GM19397 (cell line): ENCODE measurements around the gene DLL1.

Experiments
- ATAC-seq: cut with Tn5 transposase; IDR thresholded peaks from one replicate; pipeline ENCODE4 v1.9.1; 2021; ENCODE audit warnings: mild to moderate bottlenecking, moderate library complexity; ENCODE audit not compliant: unreplicated experiment

Gene DLL1

DNA sequence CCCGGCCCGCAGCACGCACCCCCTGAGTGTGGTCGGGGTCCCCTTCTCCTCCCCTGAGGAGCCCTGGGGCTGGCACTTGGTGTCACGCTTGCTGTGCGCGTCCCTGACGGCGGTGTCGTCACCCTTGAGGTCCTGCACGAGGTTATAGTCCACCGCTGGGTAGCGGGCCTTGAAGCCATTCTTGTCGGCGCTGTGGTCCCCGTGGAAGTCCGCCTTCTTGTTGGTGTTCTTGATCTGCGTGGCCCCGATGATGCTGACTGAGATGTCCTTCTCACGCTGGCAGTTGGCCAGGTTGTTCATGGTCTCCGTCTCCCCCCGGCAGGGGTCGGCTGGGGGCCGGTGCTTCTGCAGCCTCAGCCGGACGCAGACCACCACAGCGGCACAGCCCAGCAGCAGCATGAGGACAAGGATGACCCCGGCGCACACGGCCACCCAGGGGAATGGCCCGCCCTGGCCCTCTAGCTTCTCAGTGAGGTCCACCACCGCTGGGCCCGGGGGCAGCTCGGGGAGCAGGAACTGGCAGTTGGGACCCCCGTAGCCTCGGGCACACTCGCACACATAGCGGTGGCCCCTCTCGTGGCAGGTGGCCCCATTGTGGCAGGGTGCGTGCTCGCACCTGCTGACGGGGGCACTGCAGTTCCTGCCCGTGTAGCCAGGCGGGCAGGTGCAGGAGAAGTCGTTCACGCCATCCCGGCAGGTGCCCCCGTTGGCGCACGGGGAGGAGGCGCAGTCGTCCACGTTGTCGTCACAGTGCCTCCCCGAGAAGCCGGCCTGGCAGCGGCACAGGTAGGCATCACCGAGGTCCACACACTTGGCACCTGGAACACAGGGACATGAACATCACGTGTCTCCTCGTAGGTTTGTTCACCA, 7.4 kb downstream of the DLL1 start:
- no peak for ATAC-seq

DNA sequence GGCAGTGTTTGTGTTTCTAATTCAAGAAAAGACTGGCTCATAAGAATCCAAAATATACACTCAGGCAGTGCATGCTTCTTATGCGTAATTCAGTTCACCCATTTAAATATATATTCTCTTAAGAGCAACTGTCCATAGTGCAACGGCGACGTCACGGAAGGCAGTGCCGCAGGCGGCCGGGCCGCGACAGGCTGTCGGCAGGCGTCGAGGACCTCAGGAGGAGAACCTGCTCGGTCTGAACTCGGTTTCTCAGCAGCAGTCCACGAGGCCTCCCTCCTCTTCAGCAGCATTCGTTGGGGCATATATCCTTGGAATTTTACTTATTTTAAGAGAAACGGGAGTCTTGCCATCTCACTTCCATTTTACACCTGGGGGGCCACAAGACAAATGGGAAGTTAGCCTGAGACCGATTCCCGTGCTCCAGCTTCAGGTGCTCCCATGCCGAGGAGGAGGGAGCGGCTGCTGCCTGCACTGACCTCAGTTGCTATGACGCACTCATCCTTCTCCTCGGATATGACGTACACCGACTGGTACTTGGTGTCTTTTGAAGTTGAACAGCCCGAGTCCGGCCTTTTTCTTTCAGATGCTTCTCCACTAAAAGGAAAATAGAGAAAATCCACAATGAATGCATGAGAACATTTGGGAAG, 8.2 kb downstream of the DLL1 start:
- ATAC-seq: no peak

DNA sequence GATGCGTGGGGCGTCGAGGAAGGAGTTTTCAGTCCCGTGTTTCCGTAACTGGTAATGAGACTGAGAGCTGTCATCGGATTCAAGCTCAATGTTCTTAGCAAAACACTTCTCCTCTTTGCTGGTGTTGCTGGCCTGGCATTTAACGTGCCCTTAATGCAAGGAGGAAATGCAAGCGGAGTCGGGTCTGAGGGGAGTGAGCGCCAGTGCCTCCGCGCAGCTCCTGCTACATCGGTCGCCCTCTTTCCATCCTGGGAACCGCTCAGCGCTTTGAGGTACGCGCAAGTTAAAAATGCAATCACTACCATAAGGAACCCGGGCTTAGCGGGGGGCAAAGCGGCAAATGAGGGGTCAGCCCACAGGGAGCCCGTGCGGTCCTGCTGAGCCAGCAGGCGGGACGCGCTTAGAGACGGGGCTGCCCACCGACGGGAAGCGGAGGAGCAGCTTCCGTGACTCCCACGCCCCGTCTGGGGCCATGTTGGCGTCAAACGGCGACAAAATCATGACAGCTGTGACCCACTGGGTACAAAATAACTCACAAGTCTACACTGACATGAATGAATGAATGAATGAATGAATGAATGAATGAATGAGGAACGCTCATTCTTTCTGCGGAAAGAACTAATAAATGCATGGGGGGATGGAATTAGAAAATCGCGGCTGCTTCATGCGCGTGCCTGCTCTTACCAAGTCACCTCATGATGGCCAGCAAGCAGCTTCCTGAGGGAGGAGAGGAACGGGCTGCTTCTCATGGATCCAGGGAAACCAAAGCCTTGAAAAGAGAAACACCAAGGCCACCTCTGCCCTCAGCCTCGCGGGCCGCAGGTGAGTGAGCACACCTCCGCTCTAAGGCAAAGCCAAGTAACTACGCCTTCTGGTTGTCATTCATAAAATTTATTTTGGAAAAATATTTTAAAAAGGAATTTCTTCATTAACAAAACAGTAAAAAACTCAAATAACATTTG, 9.3 kb downstream of the DLL1 start:
- no peak for ATAC-seq

DNA sequence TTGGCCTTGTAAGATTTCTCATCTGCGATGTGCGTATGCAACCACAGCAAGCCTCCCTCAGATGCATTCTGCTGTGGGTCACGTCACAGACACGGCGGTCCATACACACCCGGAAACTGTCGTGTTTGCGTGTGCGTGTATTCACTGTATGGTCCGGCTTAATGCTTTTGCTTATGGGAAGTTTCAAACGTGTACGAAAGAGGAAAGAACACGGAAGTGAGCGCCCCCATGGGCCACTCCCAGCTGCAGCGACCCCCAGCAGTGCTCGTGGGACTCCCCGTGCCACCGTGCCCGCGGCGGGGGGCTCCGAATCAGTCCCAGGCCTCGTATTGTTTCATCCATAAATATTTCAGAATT, 10.2 kb downstream of the DLL1 start:
- no peak for ATAC-seq

DNA sequence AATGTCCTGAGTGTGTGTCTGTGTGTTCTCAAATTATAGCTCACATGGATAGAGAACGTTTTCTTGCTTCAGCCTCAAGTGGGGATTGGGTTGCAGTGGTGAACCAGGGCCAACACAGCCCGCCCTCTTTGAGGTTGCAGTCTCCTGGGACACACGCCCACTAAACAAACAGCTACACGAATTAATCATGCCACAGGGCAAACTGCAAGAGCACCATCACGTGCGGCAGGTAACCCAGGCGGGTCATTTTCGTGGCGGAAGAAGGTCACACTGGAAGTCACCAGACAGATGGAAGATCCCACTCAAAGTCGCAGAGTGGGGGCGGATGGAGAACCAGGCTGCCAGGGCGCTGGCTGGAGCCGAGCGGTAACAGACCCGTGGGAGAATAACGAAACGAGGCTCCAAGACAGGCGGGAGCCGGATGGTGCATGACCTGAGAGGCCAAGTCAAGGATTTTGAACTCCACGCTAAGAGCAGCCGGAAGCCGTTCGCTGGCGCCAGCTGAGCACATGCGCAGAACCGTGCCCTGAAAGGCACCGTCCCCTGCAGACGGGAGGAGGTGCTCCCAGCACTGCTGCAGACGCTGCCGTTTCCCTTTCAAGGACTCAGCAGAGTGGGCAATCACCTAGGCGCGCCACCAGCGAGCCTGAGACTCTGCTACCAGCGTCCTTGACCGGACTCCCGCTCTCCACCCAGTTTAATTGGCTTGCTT, 10.7 kb downstream of the DLL1 start:
- ATAC-seq: no peak

DNA sequence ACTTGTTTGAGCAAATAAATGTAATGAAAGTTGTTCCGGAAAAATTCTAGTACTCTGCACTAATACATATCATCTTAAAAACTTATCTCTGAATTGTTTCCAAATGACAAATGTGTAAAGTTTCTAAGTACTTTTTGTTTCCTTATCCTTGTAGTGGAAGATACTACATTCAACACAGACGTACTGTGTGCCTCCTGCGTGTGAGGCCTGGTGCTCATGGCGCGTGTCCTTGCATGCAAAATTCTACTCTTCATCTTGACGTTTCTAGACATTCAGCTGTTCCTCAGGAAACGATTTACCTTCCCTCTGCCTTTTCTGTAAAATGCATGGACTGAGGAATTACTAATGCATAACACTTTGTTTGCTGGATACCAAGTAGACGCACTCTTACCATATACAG, 11.5 kb downstream of the DLL1 start:
- no peak for ATAC-seq

DNA sequence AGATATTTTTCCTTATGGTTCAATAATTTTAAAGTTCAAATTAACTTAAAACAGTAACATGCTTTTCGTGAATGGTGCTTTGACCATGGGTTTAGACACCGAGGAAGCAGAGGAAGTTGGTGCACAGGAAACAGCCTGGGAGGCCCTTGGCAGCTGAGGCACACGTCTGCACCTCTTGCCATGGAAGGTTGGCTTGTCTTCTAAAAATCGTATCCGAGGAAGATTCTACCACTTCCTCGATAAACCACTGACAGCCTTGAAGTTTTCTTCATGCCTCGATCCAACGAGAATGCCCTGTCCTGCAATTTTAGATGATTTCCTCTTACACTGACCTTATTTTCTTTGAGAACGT, 12.2 kb downstream of the DLL1 start:
- ATAC-seq: no peak

DNA sequence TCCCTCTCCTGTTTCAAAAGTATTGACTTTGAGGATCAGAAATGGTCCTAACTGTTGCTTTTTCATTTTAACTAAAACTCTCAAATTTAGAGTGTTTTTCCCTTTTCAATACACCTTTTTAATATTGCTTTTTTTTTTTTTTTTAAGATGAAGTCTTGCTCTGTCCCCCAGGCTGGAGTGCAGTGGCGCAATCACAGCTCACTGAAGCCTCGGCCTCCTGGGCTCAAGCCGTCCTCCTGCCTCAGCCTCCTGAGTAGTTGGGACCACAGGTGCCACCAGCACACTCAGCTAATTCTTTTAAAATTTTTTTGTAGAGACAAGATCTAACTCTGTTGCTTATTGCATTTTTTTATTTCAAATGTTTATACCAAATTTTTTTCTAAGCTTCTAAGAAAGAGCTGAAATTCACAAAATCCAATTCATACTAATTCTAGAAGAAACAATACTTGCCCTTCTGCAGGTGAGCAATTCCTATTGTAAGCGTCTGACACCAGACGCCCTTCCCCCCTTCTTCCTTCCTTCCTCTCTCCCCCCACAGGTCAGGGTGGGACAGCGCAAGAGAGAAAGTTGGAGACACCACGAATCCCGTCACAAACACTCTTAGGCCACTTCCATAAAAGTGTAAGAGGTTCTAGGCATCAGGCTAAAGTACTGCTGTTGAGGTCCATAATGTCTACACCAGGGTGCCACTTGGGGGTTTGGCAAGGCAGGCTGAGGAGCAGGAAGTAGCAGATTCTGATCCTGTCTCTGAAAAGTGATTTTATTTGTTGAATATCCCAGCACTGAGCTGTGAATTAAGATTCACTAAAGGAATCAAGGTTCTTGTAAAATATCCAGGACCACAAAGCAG, 12.8 kb downstream of the DLL1 start:
- no peak for ATAC-seq

DNA sequence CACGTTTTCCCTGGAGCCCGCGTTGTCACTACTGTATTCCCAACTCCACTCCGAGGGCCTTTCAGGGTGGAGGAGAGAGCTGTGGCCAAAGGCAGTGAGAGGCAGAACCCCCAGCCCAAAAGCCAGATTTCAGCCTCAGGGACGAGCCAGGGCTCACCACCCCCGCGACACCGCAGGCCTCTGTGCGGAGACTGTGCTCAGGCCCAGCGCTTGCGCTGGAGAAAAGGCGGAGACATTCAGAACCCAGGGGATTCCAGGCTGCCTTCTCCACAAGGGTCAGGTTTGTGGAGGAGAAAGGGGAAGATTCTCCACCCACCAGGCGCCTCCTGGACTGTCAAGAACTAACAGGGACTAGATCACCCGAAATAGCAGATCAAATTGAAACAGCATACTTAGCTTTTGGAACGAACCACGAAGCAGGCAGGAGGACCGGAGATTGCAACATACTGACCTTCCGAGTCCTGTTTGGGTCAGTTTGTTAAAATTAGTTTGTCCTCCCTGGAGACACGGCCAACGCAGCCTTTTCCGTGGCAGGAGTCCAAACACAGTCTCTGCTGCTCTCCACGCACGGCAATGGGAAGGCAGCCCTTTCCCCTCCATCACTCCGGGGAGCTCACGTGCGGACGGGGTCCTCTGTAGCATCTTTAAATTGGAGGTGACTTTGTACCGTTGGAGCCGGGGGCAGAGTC, 14.4 kb downstream of the DLL1 start:
- ATAC-seq: no peak

DNA sequence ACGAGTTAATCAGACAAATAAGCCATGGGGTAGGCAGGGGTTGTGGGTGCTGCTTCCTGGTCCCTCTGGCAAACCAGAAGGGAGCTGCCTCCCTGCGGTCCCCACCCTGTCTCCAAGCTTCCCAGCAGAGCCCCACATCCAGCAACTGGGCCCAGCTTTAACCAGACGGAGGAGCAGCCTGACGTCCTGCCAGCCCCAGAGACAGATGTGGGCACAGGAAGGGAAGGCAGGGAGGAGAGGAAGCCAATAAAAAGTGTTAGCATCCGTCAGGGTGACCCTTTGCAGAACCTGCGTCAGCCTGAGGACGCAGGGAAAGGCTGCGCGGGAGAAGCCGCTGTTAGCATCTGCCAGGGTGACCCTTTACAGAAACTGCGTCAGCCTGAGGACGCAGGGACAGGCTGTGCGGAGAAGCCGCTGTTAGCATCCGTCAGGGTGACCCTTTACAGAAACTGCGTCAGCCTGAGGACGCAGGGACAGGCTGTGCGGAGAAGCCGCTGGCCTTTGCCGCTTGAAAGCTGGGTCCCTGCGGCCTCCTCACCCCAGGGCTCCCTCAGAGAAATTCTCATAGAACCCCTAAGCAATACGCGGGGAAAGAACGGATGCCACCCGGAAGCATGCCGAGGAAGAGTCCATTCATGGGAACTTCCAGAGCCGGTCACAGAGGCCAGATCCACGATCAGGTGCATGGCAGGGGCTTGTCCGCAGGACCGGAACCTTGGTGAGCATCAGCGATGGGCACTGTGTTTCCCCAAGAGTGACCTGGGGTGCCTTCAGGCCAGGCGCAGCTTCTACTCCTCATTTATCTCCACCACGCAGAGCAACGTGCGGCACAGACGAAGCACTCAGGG, 15.9 kb downstream of the DLL1 start:
- ATAC-seq: no peak

DNA sequence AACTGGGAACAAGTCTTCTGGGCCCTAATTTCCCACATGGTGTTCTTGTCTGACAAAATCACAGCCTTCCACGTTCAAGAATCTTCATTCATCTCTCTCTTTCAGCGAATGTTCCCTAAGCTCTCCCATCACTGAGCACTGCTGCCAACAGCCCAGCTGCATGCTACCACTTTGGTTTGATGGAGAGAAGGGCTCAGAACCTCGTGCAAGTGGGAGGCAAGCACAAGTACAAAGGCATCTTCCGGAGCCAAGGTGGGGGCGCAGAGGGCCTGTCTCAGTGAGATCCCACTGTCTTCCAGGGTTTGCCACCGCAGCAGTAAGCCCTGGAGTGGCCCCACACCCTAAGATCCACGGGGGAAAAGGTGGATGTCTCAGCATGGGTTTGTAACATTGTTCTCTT, 17.2 kb downstream of the DLL1 start:
- no peak for ATAC-seq

DNA sequence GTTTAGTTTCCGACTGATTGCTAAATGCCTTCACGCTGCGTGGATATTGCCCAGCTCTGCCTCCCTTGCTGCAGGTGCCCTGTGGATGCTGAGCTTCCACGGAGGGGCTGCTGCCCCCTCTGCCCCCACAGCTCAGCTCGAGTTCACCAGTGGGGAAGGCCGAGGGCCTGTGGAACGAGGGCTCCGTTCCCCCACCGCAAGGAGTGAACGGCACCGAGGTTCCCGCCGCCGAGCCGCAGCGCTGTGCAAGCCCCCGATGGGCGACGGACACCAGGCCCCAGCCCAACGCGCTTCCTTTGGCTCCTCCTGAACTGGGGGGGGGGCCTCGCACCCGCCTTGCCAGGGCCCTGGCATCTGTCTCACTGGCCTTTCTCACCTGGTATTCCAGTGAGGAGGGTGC, 17.7 kb downstream of the DLL1 start:
- no peak for ATAC-seq

DNA sequence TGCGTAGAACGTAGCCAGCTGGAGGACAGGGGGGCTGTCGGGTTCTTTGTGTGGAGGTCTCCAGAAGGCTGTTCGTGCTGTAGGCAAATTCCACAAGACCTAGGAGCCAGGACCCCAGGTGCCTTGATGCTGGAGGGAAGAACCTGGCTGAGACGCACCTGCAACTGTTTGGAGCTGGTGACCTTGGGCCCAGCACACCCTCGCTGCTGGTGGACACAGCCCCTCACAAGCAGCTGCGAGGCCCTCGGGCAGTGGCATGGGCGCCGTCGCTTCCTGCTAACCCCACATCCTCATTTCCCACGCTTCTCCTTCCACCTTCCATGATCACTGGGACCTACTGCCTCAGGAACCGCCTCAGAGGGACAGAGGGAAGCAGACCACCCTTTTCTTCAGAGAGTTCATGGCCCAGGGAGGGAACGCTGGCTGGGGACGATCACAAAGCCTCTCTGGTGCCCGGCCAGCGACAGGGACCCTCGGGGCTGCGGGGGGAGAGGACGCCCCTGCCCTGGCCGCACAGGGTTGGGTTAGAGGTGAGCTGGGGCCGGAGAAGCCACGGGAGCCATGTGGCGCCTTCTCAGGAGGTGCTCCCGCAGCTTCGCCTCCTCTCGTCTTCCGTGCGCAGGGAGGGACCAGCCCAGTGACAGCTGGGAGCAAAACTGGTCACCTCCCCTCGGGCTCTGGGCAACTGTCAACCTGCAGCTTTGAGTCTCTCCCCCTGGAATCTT, 18.4 kb downstream of the DLL1 start:
- ATAC-seq: no peak

DNA sequence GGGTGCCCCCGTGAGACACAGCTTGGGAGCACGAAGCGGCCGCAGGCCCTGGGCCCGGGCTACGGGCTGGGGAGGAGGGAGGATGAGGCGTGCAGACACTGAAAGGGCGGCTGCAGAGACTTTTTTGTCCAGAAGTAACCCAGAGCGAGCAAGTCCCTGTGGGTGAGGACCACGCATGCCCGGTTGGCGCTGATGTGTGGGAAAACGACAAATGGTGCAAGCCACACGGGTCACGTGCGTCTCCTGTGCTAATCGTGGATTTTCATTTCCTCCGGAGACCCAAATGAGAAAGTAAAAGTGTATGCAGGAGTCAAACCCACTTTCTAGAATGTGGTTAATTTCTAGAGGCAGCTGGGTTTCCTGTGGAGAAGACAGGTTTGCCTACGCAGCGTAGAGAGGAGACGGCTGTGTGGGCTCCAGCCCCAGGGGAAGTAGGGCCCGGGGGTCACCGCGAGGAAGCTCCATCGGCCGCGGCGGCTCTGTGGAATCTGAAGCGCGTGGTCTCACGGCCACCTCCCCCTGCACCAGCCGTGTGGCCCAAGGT, 19.0 kb downstream of the DLL1 start:
- ATAC-seq: peak; percentile 89

DNA sequence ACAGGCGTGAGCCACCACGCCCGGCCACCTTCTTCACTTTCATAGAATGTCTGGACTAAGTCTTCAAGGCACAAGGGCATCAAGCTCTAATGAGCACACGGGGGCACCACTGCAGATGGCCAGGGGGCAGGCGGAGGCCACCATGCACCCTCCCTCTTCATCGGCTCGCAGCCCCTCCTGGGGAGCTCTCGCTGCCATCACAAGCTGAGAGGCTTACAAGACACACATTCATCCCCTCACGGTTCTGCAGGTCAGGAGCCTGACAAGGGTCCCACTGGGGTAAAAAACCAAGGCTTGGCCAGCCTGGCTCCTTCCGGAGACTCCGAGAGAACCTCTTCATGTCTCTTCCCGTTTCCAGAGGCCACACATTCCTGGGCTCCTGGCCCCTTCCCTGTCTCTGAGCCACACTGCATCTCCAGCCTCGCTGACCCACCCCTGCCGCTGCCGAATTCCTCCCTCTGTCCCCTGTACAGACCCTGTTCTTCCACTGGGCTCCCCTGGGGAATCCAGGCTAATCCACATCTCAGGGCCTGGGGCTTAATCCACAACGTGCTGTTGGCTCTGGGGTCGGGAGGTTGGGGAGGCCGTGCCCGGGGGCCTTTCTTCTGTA, 19.8 kb downstream of the DLL1 start:
- ATAC-seq: no peak

DNA sequence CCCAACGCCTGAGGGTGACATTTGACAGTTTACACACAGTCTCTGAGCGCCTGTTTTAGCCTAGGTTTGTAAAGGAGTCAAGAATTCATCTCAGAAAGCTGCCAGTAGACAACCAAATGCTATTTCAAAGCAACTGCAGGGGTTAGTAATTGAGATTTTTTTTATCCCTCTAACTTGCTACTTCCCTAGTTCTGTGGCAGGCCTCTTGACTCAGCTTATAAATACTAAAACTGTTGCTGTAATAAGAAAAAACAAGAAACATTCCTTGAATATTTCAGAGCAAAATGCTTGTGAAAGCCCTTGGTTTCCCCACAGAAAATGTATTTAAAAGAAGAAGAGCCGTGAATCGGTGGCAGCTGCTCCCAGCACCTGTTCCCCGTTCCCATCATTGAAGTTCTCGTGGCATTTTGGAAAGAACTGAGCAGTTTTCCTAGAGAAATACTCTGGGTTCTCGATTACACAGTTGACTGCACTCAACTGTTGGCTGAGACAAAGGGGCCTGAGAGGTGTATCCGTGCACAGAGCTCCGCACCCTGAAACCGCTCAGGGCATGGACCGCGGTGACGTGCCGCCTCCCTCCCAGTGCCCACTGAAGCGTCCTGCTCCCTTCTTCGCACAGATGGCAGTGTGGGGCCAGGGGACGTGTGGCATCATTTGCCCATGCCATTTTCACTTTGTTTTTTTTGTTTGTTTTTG, 20.9 kb downstream of the DLL1 start:
- no peak for ATAC-seq
